K562 (cell line): Measurements from ENCODE around the gene E2F3. TPM values are rescaled to one million over a fixed set of nuclear protein-coding genes. Genes with fewer than 3 reads are reported as not detected.

Experiments used
- BDP1 ChIP-seq: IDR thresholded peaks from 3 replicates; pipeline ENCODE4 v1.6.1; 2011; ENCODE audit not compliant: insufficient read length, insufficient read depth
- BRD4 ChIP-seq: fragments of 200-600 bp; sonication (generic); IDR thresholded peaks from 2 replicates; pipeline ENCODE4 v1.6.1; 2017; ENCODE audit warnings: inconsistent platforms
- CAMTA2 ChIP-seq: fragments of 250-450 bp; sonication (Bioruptor Pico); conservative IDR thresholded peaks from 2 replicates; pipeline ENCODE4 v1.5.1; 2022
- CBFA2T3 ChIP-seq: fragments of 450-650 bp; IDR thresholded peaks from 2 replicates; pipeline ENCODE4 v1.6.1; 2017
- CCAR2 ChIP-seq: fragments of 200-400 bp; formaldehyde crosslinking; IDR thresholded peaks from 2 replicates; pipeline ENCODE4 v1.6.1; 2017; ENCODE audit warnings: mild to moderate bottlenecking, low read depth, low read length
- CHD4 ChIP-seq: fragments of 200-600 bp; sonication (generic); IDR thresholded peaks from 3 replicates; pipeline ENCODE4 v1.6.1; 2012; ENCODE audit warnings: low read depth, mild to moderate bottlenecking, mixed read lengths, low read length, inconsistent platforms; ENCODE audit not compliant: insufficient read depth, insufficient replicate concordance, poor library complexity, severe bottlenecking
- COPS2 ChIP-seq: fragments of 450-650 bp; conservative IDR thresholded peaks from 2 replicates; pipeline ENCODE4 v1.6.1; 2016; ENCODE audit warnings: mild to moderate bottlenecking, moderate library complexity
- EP400 ChIP-seq: fragments of 450-650 bp; IDR thresholded peaks from 2 replicates; pipeline ENCODE4 v1.6.1; 2017; ENCODE audit warnings: antibody characterized with exemption, mild to moderate bottlenecking, moderate library complexity
- HNRNPUL1 ChIP-seq: fragments of 200-400 bp; formaldehyde crosslinking; IDR thresholded peaks from 2 replicates; pipeline ENCODE4 v1.6.1; 2017; ENCODE audit warnings: low read length
- HSF4 ChIP-seq: fragments of 250-450 bp; sonication (Bioruptor Pico); IDR thresholded peaks from 2 replicates; pipeline ENCODE4 v2.1.2; 2022; ENCODE audit warnings: mild to moderate bottlenecking, moderate library complexity, borderline replicate concordance
- KDM5B ChIP-seq: fragments of 200-600 bp; sonication (generic); IDR thresholded peaks from 2 replicates; pipeline ENCODE4 v1.6.1; 2012; ENCODE audit warnings: low read depth, mild to moderate bottlenecking, moderate library complexity, low read length, control low read depth, inconsistent platforms; ENCODE audit not compliant: insufficient replicate concordance
- MECOM ChIP-seq: fragments of 250-450 bp; sonication (Bioruptor Pico); IDR thresholded peaks from 2 replicates; pipeline ENCODE4 v1.8.0; 2022; ENCODE audit warnings: inconsistent platforms
- MTF1 ChIP-seq: fragments of 250-450 bp; sonication (Bioruptor Pico); IDR thresholded peaks from 2 replicates; pipeline ENCODE4 v1.9.0; 2021; ENCODE audit warnings: moderate library complexity, mild to moderate bottlenecking, inconsistent platforms, borderline replicate concordance
- NRF1 ChIP-seq, 2 experiments: fragments of 450-650 bp; IDR thresholded peaks in 1 of 2; conservative IDR thresholded peaks in 1 of 2; 2 replicates each; pipeline ENCODE4 v1.6.1; 2014; ENCODE audit warnings: mild to moderate bottlenecking in 2 of 2
- PCBP2 ChIP-seq: fragments of 200-400 bp; formaldehyde crosslinking; IDR thresholded peaks from 2 replicates; pipeline ENCODE4 v1.6.1; 2018; ENCODE audit warnings: low read length, low read depth, mild to moderate bottlenecking, moderate library complexity; ENCODE audit not compliant: poor library complexity, severe bottlenecking
- POLR2B ChIP-seq: fragments of 450-650 bp; IDR thresholded peaks from 2 replicates; pipeline ENCODE4 v1.6.1; 2018; ENCODE audit warnings: low read depth; ENCODE audit not compliant: partially characterized antibody
- SAFB ChIP-seq: fragments of 200-400 bp; formaldehyde crosslinking; IDR thresholded peaks from 2 replicates; pipeline ENCODE4 v1.6.1; 2017; ENCODE audit warnings: low read depth, low read length, borderline replicate concordance
- SMARCA5 ChIP-seq: fragments of 450-650 bp; IDR thresholded peaks from 2 replicates; pipeline ENCODE4 v1.6.1; 2016
- SRSF7 ChIP-seq: fragments of 200-400 bp; formaldehyde crosslinking; optimal IDR thresholded peaks from 2 replicates; pipeline ENCODE3; 2017; ENCODE audit warnings: mild to moderate bottlenecking, low read depth, low read length
- TFAM ChIP-seq: fragments of 250-450 bp; sonication (Bioruptor Pico); conservative IDR thresholded peaks from 2 replicates; pipeline ENCODE4 v1.5.0; 2021; ENCODE audit warnings: mild to moderate bottlenecking, moderate library complexity
- TGIF2 ChIP-seq: sonication (generic); formaldehyde crosslinking; IDR thresholded peaks from 2 replicates; pipeline ENCODE4 v1.8.1; 2022; ENCODE audit warnings: mild to moderate bottlenecking, missing genetic modification reagents, moderate library complexity
- TOE1 ChIP-seq, 2 experiments: fragments of 450-650 bp in 1 of 2; sonication (generic) in 1 of 2; formaldehyde crosslinking in 1 of 2; IDR thresholded peaks; 2 replicates each; pipeline versions ENCODE4 v1.7.1 to v1.8.0; 2016 to 2022; ENCODE audit warnings: borderline replicate concordance in 2 of 2, mild to moderate bottlenecking in 2 of 2, antibody characterized with exemption in 1 of 2, inconsistent platforms in 1 of 2, low read depth in 1 of 2, missing genetic modification reagents in 1 of 2, moderate library complexity in 1 of 2
- ZBTB8A ChIP-seq: fragments of 450-650 bp; IDR thresholded peaks from 2 replicates; pipeline ENCODE4 v1.6.1; 2018; ENCODE audit warnings: mild to moderate bottlenecking, moderate library complexity; ENCODE audit not compliant: partially characterized antibody
- ZC3H8 ChIP-seq: fragments of 450-650 bp; IDR thresholded peaks from 2 replicates; pipeline ENCODE4 v1.6.1; 2017
- ZKSCAN3 ChIP-seq: fragments of 250-450 bp; sonication (Bioruptor Pico); IDR thresholded peaks from 2 replicates; pipeline ENCODE4 v1.4.0; 2020
- ZNF354B ChIP-seq: fragments of 250-450 bp; sonication (Bioruptor Pico); IDR thresholded peaks from 2 replicates; pipeline ENCODE4 v1.4.0; 2020
- ZNF444 ChIP-seq: fragments of 250-450 bp; sonication (Bioruptor Pico); IDR thresholded peaks from 2 replicates; pipeline ENCODE4 v1.4.0; 2020; ENCODE audit warnings: mild to moderate bottlenecking, moderate library complexity
- ZNF589 ChIP-seq: fragments of 200-800 bp; sonication (Bioruptor generic); IDR thresholded peaks from 2 replicates; pipeline ENCODE4 v1.6.1; 2016; ENCODE audit warnings: low read depth, missing genetic modification characterization, missing compliant biosample characterization
- ZNF75A ChIP-seq: fragments of 450-650 bp; formaldehyde crosslinking; IDR thresholded peaks from 2 replicates; pipeline ENCODE4 v1.4.0; 2020; ENCODE audit warnings: mild to moderate bottlenecking
- ZNF764 ChIP-seq: fragments of 250-450 bp; sonication (Bioruptor Pico); IDR thresholded peaks from 2 replicates; pipeline ENCODE4 v1.4.0; 2020; ENCODE audit warnings: low read depth, mild to moderate bottlenecking, moderate library complexity
- ZNF785 ChIP-seq: fragments of 250-450 bp; sonication (Bioruptor Pico); IDR thresholded peaks from 2 replicates; pipeline ENCODE4 v1.4.0; 2020; ENCODE audit warnings: mild to moderate bottlenecking
- polyA plus RNA-seq, 8 experiments: library from polyadenylated mRNA; depleted of rRNA in 4 of 8; stranded (reverse) in 5 of 8; unstranded in 3 of 8; fragments of >200 nt; fragmentation: Nextera tagmentation in 2 of 8; fragmentation: Illumina TruSeq in 1 of 8; extraction: Ambion mirVana in 2 of 8; extraction: Trizol in 1 of 8; gene quantifications; 2 replicates each; pipeline versions ENCODE4 v1.2.1 to v1.2.3, GENCODE V29; 2011 to 2014; ENCODE audit warnings: inconsistent platforms in 1 of 8, missing spikeins in 1 of 8
- total RNA-seq, 7 experiments: library from RNA; depleted of rRNA in 6 of 7; stranded (reverse); fragments of >200 nt in 6 of 7; fragmentation: Illumina TruSeq in 2 of 7; extraction: Trizol in 2 of 7; gene quantifications; 2 replicates each; pipeline versions ENCODE4 v1.2.1 to v1.2.3, GENCODE V29; 2011 to 2021; ENCODE audit warnings: low replicate concordance in 1 of 7

The E2F3 gene
- total and polyA plus RNA-seq, 9 of the 15 experiments (the other 6 are each of a cell fraction or from before 2014, with no cell fraction given), result 11.1 to 44.7 (median 27.2) TPM

- TF ChIP-seq CHD4 (no peak), HNRNPUL1 (no peak), COPS2 (no peak), BRD4 (peak; percentile 99; the same call in 1 of the 2 replicates), TFAM (no peak), POLR2B (peak; percentile 94), SRSF7 (no peak), ZNF444 (CRISPR knock-in tag) (no peak), ZBTB8A (no peak), EP400 (peak; percentile 92), NRF1 (conservative IDR thresholded peaks at IDR 0.05 in 1 of 2, IDR thresholded peaks at IDR 0.05 in 1 of 2) (peak; percentile 82 to 85), TGIF2 (peak; percentile 45; the same call in 1 of the 2 replicates), ZC3H8 (no peak), CCAR2 (no peak), TOE1 (IDR thresholded peaks at IDR 0.05; ENCODE audit: borderline replicate concordance) (peak; percentile 57; the same call in 1 of the 2 replicates), TOE1 (CRISPR knock-in tag; IDR thresholded peaks at IDR 0.05; ENCODE audit: borderline replicate concordance, low read depth) (0 out of 2 replicates have a peak, but pooled peaks have one; percentile 42), KDM5B (peak; percentile 87), ZNF75A (CRISPR knock-in tag) (peak; percentile 56; the same call in 1 of the 2 replicates), CAMTA2 (CRISPR knock-in tag) (0 out of 2 replicates have a peak, but pooled peaks have one; percentile 65), ZNF354B (no peak), ZNF785 (no peak), SAFB (no peak), MTF1 (CRISPR knock-in tag) (no peak), SMARCA5 (no peak), PCBP2 (no peak), ZKSCAN3 (CRISPR knock-in tag) (no peak), ZNF589 (CRISPR knock-in tag) (peak; percentile 30; the same call in 1 of the 2 replicates), HSF4 (CRISPR knock-in tag) (no peak), CBFA2T3 (peak; percentile 48), BDP1 (no peak), MECOM (no peak), ZNF764 (CRISPR knock-in tag) (peak; percentile 60; the same call in 1 of the 2 replicates)
Observed at GRCh38 chr6:20401205-20402091, at the start of gene E2F3 (continued).
